ENCODE measurements around the gene RHOF.

GRCh38 chr12:121816925-121817647, 23.6 kb upstream of the RHOF start:
- TF ChIP-seq CTCF (IDR thresholded peaks at IDR 0.05) (no peak), POLR2A (IDR thresholded peaks at IDR 0.05) (no peak)
